GM21526 (cell line): Measurements from ENCODE around the gene WEE1.
"Not testable (repeated sequence)": the region's sequence is repeated elsewhere in the genome, so short reads cannot be mapped to it uniquely, and the experiment has no call there.

ENCODE experiments used
- ATAC-seq: cut with Tn5 transposase; IDR thresholded peaks from one replicate; pipeline ENCODE4 v1.9.1; 2021; ENCODE audit warnings: moderate library complexity; ENCODE audit not compliant: unreplicated experiment, low FRiP score

The WEE1 gene

GRCh38 chr11:9616858-9617257 lies 43.4 kb downstream of the WEE1 start:
- ATAC-seq: no peak

GRCh38 chr11:9617940-9618339 lies 44.5 kb downstream of the WEE1 start:
- no peak for ATAC-seq

GRCh38 chr11:9619004-9619403 lies 45.5 kb downstream of the WEE1 start:
- ATAC-seq: no peak

GRCh38 chr11:9619971-9620370 lies 46.5 kb downstream of the WEE1 start:
- no peak for ATAC-seq

GRCh38 chr11:9622353-9622752 lies 48.9 kb downstream of the WEE1 start:
- not testable (repeated sequence) for ATAC-seq

GRCh38 chr11:9623053-9623452 lies 49.6 kb downstream of the WEE1 start:
- ATAC-seq: not testable (repeated sequence)

GRCh38 chr11:9624448-9624847 lies 51.0 kb downstream of the WEE1 start:
- ATAC-seq: no peak

GRCh38 chr11:9625162-9625561 lies 51.7 kb downstream of the WEE1 start:
- no peak for ATAC-seq

GRCh38 chr11:9625728-9626127 lies 52.3 kb downstream of the WEE1 start:
- no peak for ATAC-seq

- ATAC-seq: no peak
Observed at GRCh38 chr11:9626496-9627394, 53.3 kb downstream of the WEE1 start.

- ATAC-seq: no peak
Observed at GRCh38 chr11:9629064-9629463, 55.6 kb downstream of the WEE1 start.

- no peak for ATAC-seq
Observed at GRCh38 chr11:9633679-9634078, 60.2 kb downstream of the WEE1 start.

GRCh38 chr11:9636691-9637090 lies 63.2 kb downstream of the WEE1 start:
- ATAC-seq: no peak

- ATAC-seq: no peak
Observed at GRCh38 chr11:9639099-9639498, 65.6 kb downstream of the WEE1 start.
